Duodenal mucosa (tissue), 2 donors: ENCODE results near the gene IQCK.

Experiments
- H3K27ac ChIP-seq: one replicate; pipeline ENCODE4 v1.7.0; 2013; ENCODE audit warnings: low read depth, low read length
- H3K27me3 ChIP-seq, 2 donors: one replicate each; pipeline ENCODE4 v1.7.0; 2013; ENCODE audit warnings: low read length in 2 of 2, control low read depth in 1 of 2; ENCODE audit not compliant: insufficient read depth in 2 of 2, control insufficient read depth in 1 of 2
- H3K36me3 ChIP-seq, 2 donors: one replicate each; pipeline ENCODE4 v1.7.0; 2013; ENCODE audit warnings: low read length in 2 of 2, control low read depth in 1 of 2; ENCODE audit not compliant: insufficient read depth in 2 of 2, control insufficient read depth in 1 of 2
- H3K4me1 ChIP-seq, 2 donors: one replicate each; pipeline ENCODE4 v1.7.0; 2013; ENCODE audit warnings: low read length in 2 of 2, control low read depth in 1 of 2; ENCODE audit not compliant: insufficient read depth in 2 of 2, control insufficient read depth in 1 of 2
- H3K4me3 ChIP-seq, 2 donors: one replicate each; pipeline ENCODE4 v1.7.0; 2013; ENCODE audit warnings: low read length in 2 of 2, low read depth in 1 of 2
- H3K9ac ChIP-seq, 2 donors: one replicate each; pipeline ENCODE4 v1.7.0; 2013; ENCODE audit warnings: low read length in 2 of 2, low read depth in 1 of 2
- H3K9me3 ChIP-seq, 2 donors: one replicate each; pipeline ENCODE4 v1.7.0; 2013; ENCODE audit warnings: low read length in 2 of 2, control low read depth in 1 of 2; ENCODE audit not compliant: control insufficient read depth in 1 of 2

Gene IQCK

GRCh38 chr16:19754644-19755036, 36.6 kb downstream of the IQCK start:
- Histone ChIP-seq H3K36me3 (no peaks in the 10 kb centered on the region), H3K4me3 (no peak overlapping the region), H3K4me1 (peaks cover 8 to 20% of the 10 kb centered on the region in 2 donors), H3K27ac (no peak overlapping the region), H3K9me3 (no peaks in the 10 kb centered on the region), H3K27me3 (no peaks in the 10 kb centered on the region), H3K9ac (no peak overlapping the region)

- Histone ChIP-seq H3K36me3 (no peaks in the 10 kb centered on the region), H3K4me1 (peaks cover 8 to 20% of the 10 kb centered on the region in 2 donors), H3K27me3 (no peaks in the 10 kb centered on the region), H3K9ac (no peak overlapping the region), H3K27ac (no peak overlapping the region), H3K9me3 (no peaks in the 10 kb centered on the region), H3K4me3 (no peak overlapping the region)
These were observed 37.2 kb downstream of the IQCK start for GRCh38 chr16:19755268-19755667.

DNA sequence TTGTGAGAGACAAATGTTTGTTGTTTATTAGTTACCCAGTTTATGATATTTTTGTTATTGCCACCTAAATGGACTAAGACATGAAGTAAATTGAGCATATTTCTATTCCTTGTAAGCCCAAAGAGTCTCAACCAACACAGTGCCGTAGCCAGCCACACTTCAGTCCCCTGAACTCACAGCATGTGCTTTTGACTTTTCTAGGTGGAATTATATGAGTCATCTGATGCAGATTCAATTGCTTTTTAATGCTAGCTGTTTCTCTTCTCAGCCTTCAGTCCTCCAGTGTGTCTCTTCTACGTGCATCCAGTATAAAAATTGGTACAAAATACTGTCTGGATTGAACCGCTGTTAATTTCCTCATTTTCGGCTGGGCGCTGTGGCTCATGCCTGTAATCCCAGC, 39.0 kb downstream of the IQCK start:
- Histone ChIP-seq H3K27ac (no peak overlapping the region), H3K36me3 (no peaks in the 10 kb centered on the region), H3K27me3 (no peaks in the 10 kb centered on the region), H3K9ac (no peak overlapping the region), H3K4me1 (peaks cover 8 to 20% of the 10 kb centered on the region in 2 donors), H3K9me3 (no peaks in the 10 kb centered on the region), H3K4me3 (no peak overlapping the region)

DNA sequence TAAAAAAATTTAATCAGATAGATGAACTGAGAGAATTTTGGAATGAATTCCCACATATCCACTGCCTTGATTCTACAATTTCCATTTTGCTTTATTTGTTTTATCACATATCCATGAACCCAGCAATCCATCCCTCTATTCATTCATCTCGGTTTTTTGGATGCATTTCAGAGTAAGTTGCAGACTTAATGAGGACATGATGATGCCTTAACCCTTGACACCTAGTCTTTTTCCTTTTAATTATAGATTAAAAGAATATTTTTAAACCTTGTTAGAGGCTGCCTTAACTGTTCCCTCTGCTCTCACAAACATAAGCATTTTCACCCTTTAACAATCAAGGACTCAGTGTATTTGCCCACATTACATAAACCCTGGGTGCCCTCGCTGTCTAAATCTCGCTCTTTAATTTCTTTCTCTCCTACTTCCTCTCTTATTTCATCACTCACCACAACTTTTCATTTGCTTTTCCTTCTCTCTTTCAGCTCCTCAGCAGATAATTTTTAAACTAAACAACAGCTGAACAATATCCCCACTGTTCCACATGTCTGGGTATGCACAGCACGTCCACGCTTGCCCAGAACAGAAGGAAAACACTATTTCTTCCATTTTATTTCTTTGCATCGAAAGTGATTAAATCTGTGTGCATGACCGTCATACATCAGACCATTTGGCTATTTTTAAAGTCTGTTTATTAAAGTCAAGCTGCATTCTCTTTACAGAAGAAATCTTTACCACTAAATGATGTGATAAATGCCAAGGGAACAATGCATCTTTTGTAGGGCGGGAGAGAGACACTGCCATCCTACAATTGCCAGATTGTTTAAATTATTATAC, 39.9 kb downstream of the IQCK start:
- Histone ChIP-seq H3K9me3 (no peaks in the 10 kb centered on the region), H3K4me3 (no peak overlapping the region), H3K27me3 (no peaks in the 10 kb centered on the region), H3K4me1 (peaks cover 8 to 20% of the 10 kb centered on the region in 2 donors), H3K27ac (no peak overlapping the region), H3K9ac (no peak overlapping the region), H3K36me3 (no peaks in the 10 kb centered on the region)

DNA sequence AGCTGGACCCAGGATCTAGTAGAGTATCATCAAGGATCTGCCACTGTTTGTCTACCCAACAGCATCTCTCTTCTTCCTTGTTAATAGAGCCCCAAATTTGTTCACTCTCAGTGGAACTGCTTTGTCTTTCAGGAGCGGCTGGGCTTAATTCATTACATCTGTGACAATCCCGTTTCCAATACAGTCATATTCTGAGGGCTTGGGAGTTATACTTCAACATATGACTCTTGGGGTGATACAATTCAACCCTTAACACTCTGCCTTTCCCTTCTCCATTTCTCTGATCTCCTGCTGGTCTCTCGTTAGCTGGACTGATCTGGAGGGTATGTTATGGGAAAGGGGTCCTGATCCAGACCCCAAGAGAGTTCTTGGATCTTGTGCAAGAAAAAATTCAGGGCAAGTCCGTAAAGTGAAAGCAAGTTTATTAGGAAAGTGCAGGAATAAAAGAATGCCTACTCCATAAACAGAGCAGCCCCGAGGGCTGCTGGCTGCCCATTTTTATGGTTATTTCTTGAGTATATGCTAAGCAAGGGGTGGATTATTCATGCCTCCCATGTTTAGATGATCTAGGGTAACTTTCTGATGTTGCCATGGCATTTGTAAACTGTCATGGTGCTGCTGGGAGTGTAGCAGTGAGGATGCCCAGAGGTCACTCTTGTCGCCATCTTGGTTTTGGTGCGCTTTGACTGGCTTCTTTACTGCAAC, 42.4 kb downstream of the IQCK start:
- Histone ChIP-seq H3K9ac (no peak overlapping the region), H3K36me3 (no peaks in the 10 kb centered on the region), H3K27me3 (no peaks in the 10 kb centered on the region), H3K4me3 (no peak overlapping the region), H3K4me1 (peaks cover 0 to 5% of the 10 kb centered on the region in 2 donors), H3K9me3 (no peaks in the 10 kb centered on the region), H3K27ac (no peak overlapping the region)

DNA sequence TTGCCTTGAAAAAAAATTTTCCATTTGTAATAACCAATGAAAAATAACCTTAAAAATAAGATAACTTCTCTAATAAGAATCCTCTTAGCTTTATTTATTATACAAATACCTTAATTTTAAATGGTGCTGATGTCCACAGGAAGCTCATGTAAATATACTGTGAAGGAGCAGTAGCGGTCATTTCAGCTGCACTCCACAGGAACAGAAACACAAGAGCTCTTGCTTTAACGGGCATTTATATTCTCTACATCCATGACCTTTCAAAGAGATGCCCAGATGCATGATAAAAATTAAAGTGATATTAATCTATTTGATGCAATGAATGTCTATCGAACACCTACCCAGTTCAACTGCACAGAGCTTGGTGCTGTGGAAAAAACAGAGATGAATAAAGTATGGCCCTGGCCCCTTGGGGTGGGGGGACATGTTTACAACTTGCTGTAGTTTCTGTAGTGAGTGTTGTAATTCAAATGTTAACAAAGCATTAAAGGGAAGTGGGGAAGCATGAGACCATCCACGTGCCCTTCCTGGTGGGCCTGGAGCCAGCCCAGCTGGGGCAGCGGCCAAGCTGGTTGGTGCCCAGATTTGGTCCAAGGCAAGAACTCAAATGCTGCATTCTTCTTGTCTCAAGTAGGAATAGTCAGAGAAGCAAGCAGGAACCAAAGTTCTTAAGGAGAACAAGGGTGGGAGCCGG, 47.9 kb downstream of the IQCK start:
- no peak overlapping the region for H3K4me3 ChIP-seq
- H3K27ac ChIP-seq: no peak overlapping the region
- H3K27me3 ChIP-seq: no peaks in the 10 kb centered on the region
- no peaks in the 10 kb centered on the region for H3K9me3 ChIP-seq
- H3K9ac ChIP-seq: no peak overlapping the region
- H3K36me3 ChIP-seq: no peaks in the 10 kb centered on the region
- H3K4me1 ChIP-seq: no peaks in the 10 kb centered on the region

- H3K4me3 ChIP-seq: no peak overlapping the region
- no peak overlapping the region for H3K9ac ChIP-seq
- no peaks in the 10 kb centered on the region for H3K9me3 ChIP-seq
- no peaks in the 10 kb centered on the region for H3K27me3 ChIP-seq
- H3K4me1 ChIP-seq: no peaks in the 10 kb centered on the region
- H3K36me3 ChIP-seq: no peaks in the 10 kb centered on the region
- no peak overlapping the region for H3K27ac ChIP-seq
These were observed 48.4 kb downstream of the IQCK start for GRCh38 chr16:19766554-19766884.

GRCh38 chr16:19766988-19767387, 48.9 kb downstream of the IQCK start:
- H3K4me3 ChIP-seq: no peak overlapping the region
- no peaks in the 10 kb centered on the region for H3K9me3 ChIP-seq
- H3K27me3 ChIP-seq: no peaks in the 10 kb centered on the region
- no peaks in the 10 kb centered on the region for H3K36me3 ChIP-seq
- H3K4me1 ChIP-seq: no peaks in the 10 kb centered on the region
- H3K9ac ChIP-seq: no peak overlapping the region
- no peak overlapping the region for H3K27ac ChIP-seq

DNA sequence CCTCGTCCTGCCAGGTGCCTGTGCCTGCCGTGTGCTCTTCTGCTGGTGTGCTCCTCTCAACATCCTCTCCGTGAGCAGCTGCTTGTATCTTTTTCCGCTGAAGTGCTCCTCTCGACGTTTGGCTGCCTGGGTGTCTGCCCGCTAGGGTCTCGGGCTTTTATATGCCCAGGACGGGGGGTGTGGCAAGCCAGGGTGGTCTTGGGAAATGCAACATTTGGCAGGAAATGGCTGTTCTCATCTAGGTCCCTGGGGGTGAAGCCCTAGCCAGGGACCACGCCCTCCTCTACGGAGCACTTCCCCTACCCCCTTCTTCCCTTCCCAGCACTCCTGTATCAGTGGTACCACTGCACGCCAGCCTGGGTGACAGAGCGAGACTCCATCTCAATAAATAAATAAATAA, 49.4 kb downstream of the IQCK start:
- Histone ChIP-seq H3K4me3 (no peak overlapping the region), H3K27me3 (no peaks in the 10 kb centered on the region), H3K9me3 (no peaks in the 10 kb centered on the region), H3K4me1 (no peaks in the 10 kb centered on the region), H3K9ac (no peak overlapping the region), H3K36me3 (no peaks in the 10 kb centered on the region), H3K27ac (no peak overlapping the region)

DNA sequence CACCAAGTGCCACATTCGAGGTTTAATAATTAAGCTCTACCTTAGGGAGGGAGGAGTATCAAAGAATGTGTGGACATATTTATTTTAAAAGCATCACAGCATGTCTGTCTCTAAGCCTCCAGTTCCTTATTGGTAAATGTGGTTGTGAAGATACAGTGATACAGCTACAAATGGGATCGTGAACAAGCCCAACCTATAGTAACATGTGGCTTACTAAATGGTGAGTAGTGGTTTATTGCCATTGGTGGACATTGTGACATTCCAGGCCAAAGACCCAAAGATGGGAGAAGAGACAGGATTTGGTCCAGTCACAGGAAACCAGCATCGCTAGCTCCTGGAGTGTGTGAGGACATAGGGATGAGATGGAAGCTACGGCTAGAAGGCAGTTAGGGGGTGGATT, 51.2 kb downstream of the IQCK start:
- Histone ChIP-seq H3K4me1 (no peaks in the 10 kb centered on the region), H3K36me3 (no peaks in the 10 kb centered on the region), H3K27me3 (no peaks in the 10 kb centered on the region), H3K4me3 (no peak overlapping the region), H3K27ac (no peak overlapping the region), H3K9me3 (no peaks in the 10 kb centered on the region), H3K9ac (no peak overlapping the region)
